Activated T-cell treated with anti-CD3 and anti-CD28 coated beads, Interleukin-2, amount 50 U/mL, for 24 hours (primary cell): ENCODE data around the gene SCUBE1.

ENCODE experiments used
- DNase-seq: peaks from one replicate; pipeline ENCODE4 v3.0.0-alpha.2; 2020
- H3K27ac Mint-ChIP-seq: 2 replicates; pipeline ENCODE4 v1.8.0; 2020; ENCODE audit warnings: mild to moderate bottlenecking, mixed read lengths
- H3K27me3 Mint-ChIP-seq: 2 replicates; pipeline ENCODE4 v1.8.0; 2020; ENCODE audit warnings: mixed read lengths
- H3K36me3 Mint-ChIP-seq: 2 replicates; pipeline ENCODE4 v1.8.0; 2020; ENCODE audit warnings: low read depth, mixed read lengths
- H3K4me1 Mint-ChIP-seq: 2 replicates; pipeline ENCODE4 v1.8.0; 2020; ENCODE audit warnings: low read depth, mixed read lengths
- H3K4me3 Mint-ChIP-seq: 2 replicates; pipeline ENCODE4 v1.8.0; 2020; ENCODE audit warnings: mild to moderate bottlenecking, moderate library complexity, mixed read lengths
- H3K9me3 Mint-ChIP-seq: 2 replicates; pipeline ENCODE4 v1.8.0; 2020; ENCODE audit warnings: mixed read lengths

SCUBE1 gene

GRCh38 chr22:43343262-43343669 is at the start of gene SCUBE1:
TSS of gene SCUBE1 (minus strand) at chr22:43343372. CDS start at chr22:43343261, 111 bp downstream.
- peaks cover 68% of the 10 kb centered on the region for H3K27me3 Mint-ChIP-seq
- H3K27ac Mint-ChIP-seq = no peak within 1 kb of the TSS
- H3K4me1 Mint-ChIP-seq = peaks cover 16% of the 10 kb centered on the region
- H3K4me3 Mint-ChIP-seq = peak within 1 kb of the TSS; percentile 25
- peak; percentile 70 for DNase-seq
- no peaks in the 10 kb centered on the region for H3K9me3 Mint-ChIP-seq
- H3K36me3 Mint-ChIP-seq = no peaks in the 10 kb centered on the region

DNA sequence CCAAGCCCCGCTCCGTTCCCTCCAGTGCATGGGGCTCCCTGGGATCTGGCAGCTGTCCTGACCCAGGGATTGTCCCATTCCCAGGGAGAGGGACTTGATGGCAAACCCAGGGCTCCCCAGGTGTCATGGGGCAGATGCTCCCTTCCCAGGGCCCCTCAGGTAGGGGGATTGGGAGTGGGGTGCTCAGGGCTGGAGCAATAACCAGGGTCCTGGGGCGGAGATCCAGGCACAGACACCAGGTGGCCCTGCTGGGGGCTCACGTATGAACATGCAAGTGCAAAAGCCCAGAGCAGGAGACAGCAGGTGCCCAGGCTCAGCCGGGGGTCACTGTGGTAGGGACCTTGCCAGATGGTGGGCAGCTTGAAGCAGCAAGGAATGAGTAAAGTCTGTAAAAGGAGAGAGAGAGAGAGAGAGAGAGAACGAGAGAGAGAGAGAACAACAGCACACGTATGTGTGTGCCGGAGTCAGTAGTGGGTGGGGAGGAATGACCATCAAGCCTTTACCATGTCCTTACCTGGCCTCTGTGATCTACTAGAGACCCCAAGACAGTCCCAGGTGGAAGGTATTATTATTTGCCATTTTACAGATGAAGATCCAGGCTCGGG is 49.3 kb upstream of the SCUBE1 start:
- no peaks in the 10 kb centered on the region for H3K36me3 Mint-ChIP-seq

GRCh38 chr22:43391306-43391705 is 48.1 kb upstream of the SCUBE1 start:
- DNase-seq = no peak
- Mint-ChIP-seq H3K36me3 (no peaks in the 10 kb centered on the region), H3K4me1 (peaks cover 2% of the 10 kb centered on the region), H3K4me3 (no peak overlapping the region), H3K27ac (no peak overlapping the region), H3K9me3 (no peaks in the 10 kb centered on the region), H3K27me3 (peaks cover 22% of the 10 kb centered on the region)

More for the DNA sequence above, 49.3 kb upstream of the SCUBE1 start:
- Mint-ChIP-seq H3K27ac (no peak overlapping the region), H3K9me3 (no peaks in the 10 kb centered on the region), H3K4me3 (no peak overlapping the region), H3K4me1 (peaks cover 2% of the 10 kb centered on the region), H3K27me3 (peaks cover 13% of the 10 kb centered on the region)
- no peak for DNase-seq

DNA sequence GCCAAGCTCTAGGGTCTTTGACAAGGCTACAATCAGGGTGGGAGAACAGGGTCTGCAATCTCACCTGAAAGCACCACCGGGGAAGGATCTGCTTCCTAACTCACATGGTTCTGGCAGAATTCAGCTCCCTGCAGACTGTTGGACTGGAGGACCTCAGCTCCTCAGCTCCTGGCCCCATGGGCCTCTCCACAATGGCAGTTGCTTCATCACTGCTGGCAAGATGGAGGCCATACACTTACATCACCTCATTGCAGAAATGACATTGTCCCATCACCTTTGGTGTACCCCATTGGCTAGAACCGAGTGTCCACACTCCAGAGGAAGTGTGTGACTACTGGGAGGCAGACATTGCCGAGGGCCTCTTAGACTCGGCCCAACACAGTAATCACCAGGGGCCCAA is 47.7 kb upstream of the SCUBE1 start:
- Mint-ChIP-seq H3K4me1 (peaks cover 3% of the 10 kb centered on the region), H3K36me3 (no peaks in the 10 kb centered on the region), H3K9me3 (no peaks in the 10 kb centered on the region), H3K4me3 (no peak overlapping the region), H3K27ac (no peak overlapping the region), H3K27me3 (peaks cover 24% of the 10 kb centered on the region)
- no peak for DNase-seq

DNA sequence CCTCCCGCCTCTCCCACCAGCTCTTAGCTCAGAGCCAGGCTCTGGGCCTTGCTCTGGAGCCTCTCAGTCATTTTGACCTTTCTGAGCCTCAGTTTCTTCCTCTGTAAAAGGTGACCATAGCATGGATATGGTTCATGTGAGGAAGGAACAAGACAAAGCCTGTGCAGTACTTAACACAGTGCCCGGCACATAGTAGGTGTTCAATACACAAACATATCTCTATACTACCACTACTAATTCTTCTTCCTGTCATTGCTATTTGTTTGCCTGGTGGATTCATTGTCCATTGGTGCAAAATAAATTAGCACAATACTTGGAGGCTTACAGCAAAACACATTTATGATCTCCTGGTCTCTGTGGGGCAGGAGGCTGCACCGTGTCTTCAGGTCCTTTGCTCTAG is 47.0 kb upstream of the SCUBE1 start:
- no peak overlapping the region for H3K27ac Mint-ChIP-seq
- H3K4me1 Mint-ChIP-seq = peaks cover 5% of the 10 kb centered on the region
- peaks cover 30% of the 10 kb centered on the region for H3K27me3 Mint-ChIP-seq
- DNase-seq = no peak
- H3K9me3 Mint-ChIP-seq = no peaks in the 10 kb centered on the region
- no peaks in the 10 kb centered on the region for H3K36me3 Mint-ChIP-seq
- no peak overlapping the region for H3K4me3 Mint-ChIP-seq

DNA sequence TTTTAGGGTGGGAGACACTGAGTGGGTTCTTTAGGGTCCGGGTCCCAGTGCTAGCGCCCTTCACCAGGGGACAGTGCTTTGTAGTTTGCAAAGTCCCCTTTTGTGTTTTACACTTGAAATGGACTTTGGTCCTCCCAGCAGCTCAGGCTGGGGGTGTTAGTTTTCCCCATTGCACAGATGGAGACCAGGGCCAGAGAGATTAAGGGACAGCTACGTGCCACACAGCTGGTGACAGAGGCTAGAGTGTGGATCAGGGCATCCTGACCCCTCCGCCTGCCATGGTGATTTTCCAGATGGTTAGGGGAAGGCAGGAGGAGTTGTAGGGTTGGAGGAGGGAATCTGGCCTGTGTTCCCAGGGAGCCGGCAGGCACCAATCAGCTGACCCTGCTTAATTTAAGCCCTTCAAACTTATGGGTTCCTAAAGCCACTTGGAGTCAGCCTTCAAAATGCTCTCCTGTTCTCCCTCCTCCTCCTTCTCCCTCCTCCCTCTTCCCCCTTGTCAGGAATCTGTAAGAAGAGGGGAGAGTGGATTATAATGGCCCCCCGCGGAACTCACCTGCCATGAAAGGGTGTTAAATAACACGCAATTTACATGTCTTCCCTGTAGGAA is 46.2 kb upstream of the SCUBE1 start:
- Mint-ChIP-seq H3K36me3 (no peaks in the 10 kb centered on the region), H3K9me3 (no peaks in the 10 kb centered on the region), H3K4me3 (no peak overlapping the region), H3K27ac (no peak overlapping the region), H3K27me3 (peaks cover 35% of the 10 kb centered on the region), H3K4me1 (peaks cover 5% of the 10 kb centered on the region)
- DNase-seq = no peak

- H3K27me3 Mint-ChIP-seq = peaks cover 35% of the 10 kb centered on the region
- no peaks in the 10 kb centered on the region for H3K9me3 Mint-ChIP-seq
- DNase-seq = peak; percentile 85
- H3K4me3 Mint-ChIP-seq = no peak overlapping the region
- no peaks in the 10 kb centered on the region for H3K36me3 Mint-ChIP-seq
- peaks cover 5% of the 10 kb centered on the region for H3K4me1 Mint-ChIP-seq
- H3K27ac Mint-ChIP-seq = no peak overlapping the region
Measured at GRCh38 chr22:43388420-43388851, 45.3 kb upstream of the SCUBE1 start.

DNA sequence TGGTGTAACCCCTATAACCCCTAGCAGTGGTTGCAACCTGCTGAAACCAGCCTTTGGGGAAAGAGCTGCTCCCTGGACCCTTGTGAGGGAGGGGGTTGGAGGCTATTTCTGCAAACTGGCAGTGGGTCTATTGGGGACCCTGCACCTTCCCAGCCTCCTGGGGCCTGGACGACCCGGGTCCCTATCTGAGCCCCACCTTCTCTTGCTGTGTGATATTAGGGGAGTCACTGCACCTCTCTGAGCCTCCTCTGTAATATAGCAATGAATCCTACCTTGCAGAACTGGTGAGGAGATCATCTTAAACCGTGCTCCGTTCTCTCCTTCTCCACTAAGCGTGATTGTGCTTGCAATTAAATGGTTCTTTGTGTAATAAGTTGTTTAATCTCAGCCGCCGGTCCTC is 44.6 kb upstream of the SCUBE1 start:
- Mint-ChIP-seq H3K27ac (no peak overlapping the region), H3K4me3 (no peak overlapping the region), H3K4me1 (peaks cover 5% of the 10 kb centered on the region), H3K36me3 (no peaks in the 10 kb centered on the region), H3K9me3 (no peaks in the 10 kb centered on the region), H3K27me3 (peaks cover 35% of the 10 kb centered on the region)
- DNase-seq = no peak

- Mint-ChIP-seq H3K4me3 (no peak overlapping the region), H3K36me3 (no peaks in the 10 kb centered on the region), H3K27me3 (peaks cover 38% of the 10 kb centered on the region), H3K4me1 (peaks cover 7% of the 10 kb centered on the region), H3K27ac (no peak overlapping the region), H3K9me3 (no peaks in the 10 kb centered on the region)
- peak; percentile 83 for DNase-seq
Measured at GRCh38 chr22:43385770-43386641, 42.8 kb upstream of the SCUBE1 start.

GRCh38 chr22:43384863-43385262 is 41.7 kb upstream of the SCUBE1 start:
- DNase-seq = no peak
- Mint-ChIP-seq H3K27ac (no peak overlapping the region), H3K4me1 (peaks cover 7% of the 10 kb centered on the region), H3K27me3 (peaks cover 42% of the 10 kb centered on the region), H3K36me3 (no peaks in the 10 kb centered on the region), H3K4me3 (no peak overlapping the region), H3K9me3 (no peaks in the 10 kb centered on the region)

DNA sequence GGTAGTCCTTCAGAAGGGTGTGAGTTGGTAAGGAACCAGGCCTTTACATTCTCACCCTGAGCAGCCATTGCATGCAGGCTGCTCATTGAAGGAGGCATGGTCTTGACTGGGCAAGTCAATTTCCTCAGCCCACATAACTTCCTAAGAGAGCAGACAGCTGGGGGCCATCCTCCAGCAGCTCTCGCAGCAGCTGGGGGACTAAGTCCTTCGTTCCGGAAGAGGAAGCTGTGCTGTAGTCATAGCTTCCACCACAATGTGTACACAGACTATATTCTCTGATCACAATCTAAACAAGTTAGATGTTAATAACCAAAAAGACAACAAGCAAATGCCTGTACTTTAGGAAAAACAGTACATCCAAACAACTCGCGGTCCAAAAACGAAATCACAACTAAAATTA is 38.5 kb upstream of the SCUBE1 start:
- Mint-ChIP-seq H3K27ac (no peak overlapping the region), H3K4me3 (no peak overlapping the region)
- no peak for DNase-seq

DNA sequence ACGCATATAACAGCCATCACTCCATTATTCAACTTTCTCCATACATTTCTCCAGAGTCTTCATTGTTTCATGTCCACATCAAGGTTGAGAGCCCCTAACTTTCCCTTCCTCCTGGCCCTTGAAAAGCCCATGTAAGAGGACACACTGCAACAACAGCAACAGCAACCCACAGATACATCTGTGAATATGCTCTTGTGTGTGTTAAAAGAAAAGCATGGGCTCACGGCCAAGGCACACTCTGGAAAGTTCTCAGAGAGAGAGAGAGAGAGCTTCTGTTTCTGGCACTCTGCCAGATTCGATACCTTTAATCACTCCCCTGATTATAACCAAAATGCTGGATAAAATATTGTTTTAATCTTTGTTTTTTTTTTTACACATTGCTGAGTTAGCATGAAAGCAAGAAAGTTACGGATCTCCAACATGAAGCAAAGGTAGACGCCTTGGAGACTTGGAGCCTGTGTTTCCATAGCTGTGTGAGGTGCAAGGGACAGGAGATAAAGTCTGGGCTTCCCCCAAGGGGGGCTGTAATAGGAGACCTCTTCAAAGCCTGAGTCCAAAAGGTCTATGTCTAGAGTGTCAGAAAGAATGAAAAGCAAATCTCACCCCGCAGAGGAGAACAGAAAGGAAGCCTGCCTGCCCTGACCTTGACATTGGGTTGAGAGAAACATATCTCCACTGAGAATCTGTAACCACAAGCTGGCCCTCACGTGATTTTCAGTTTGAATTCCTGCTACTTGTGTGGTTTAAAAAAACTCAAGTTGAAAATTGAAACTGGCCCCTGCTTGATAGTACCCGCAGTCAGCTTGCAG is 34.9 kb upstream of the SCUBE1 start:
- no peaks in the 10 kb centered on the region for H3K36me3 Mint-ChIP-seq
- DNase-seq = no peak
- H3K4me1 Mint-ChIP-seq = peaks cover 21% of the 10 kb centered on the region
- H3K27ac Mint-ChIP-seq = no peak overlapping the region
- H3K4me3 Mint-ChIP-seq = no peak overlapping the region
- H3K27me3 Mint-ChIP-seq = peaks cover 50% of the 10 kb centered on the region
- H3K9me3 Mint-ChIP-seq = no peaks in the 10 kb centered on the region

More for the DNA sequence above, 38.5 kb upstream of the SCUBE1 start:
- Mint-ChIP-seq H3K27me3 (peaks cover 43% of the 10 kb centered on the region), H3K9me3 (no peaks in the 10 kb centered on the region), H3K36me3 (no peaks in the 10 kb centered on the region), H3K4me1 (peaks cover 23% of the 10 kb centered on the region)

GRCh38 chr22:43377548-43377895 is 34.4 kb upstream of the SCUBE1 start:
- Mint-ChIP-seq H3K27me3 (peaks cover 51% of the 10 kb centered on the region), H3K27ac (no peak overlapping the region), H3K4me1 (peaks cover 21% of the 10 kb centered on the region), H3K36me3 (no peaks in the 10 kb centered on the region), H3K4me3 (no peak overlapping the region), H3K9me3 (no peaks in the 10 kb centered on the region)
- no peak for DNase-seq

- peak; percentile 39 for DNase-seq
Measured at GRCh38 chr22:43376765-43377547, 33.8 kb upstream of the SCUBE1 start.

More at GRCh38 chr22:43376765-43377547, 33.8 kb upstream of the SCUBE1 start:
- Mint-ChIP-seq H3K4me3 (no peak overlapping the region), H3K36me3 (no peaks in the 10 kb centered on the region), H3K27ac (no peak overlapping the region), H3K4me1 (peaks cover 21% of the 10 kb centered on the region), H3K9me3 (no peaks in the 10 kb centered on the region), H3K27me3 (peaks cover 57% of the 10 kb centered on the region)
